ENCODE measurements around the gene SF1. TPM values are rescaled to one million over a fixed set of nuclear protein-coding genes. Genes with fewer than 3 reads are reported as not detected.

The SF1 gene
- polyA plus RNA-seq, 1 of the 3 experiments (the other 2 are of a cell fraction): 66.3 TPM

- Histone ChIP-seq H3K4me3 (ENCODE audit: low read depth in 2 of 2, low read length in 1 of 2) (no peak overlapping the region; a peak in 1 of 4 replicates), H3K36me3 (replicated peaks in 1 of 2; ENCODE audit: control insufficient read depth in 1 of 2, insufficient read depth in 2 of 2, low read length in 1 of 2) (peaks cover 76 to 96% of the 10 kb centered on the region in 2 experiments), H3K9me3 (no peaks in the 10 kb centered on the region), H3K4me1 (ENCODE audit: control insufficient read depth in 1 of 2, insufficient read depth in 2 of 2, low read depth in 1 of 2, low read length in 1 of 2) (peaks cover 11 to 19% of the 10 kb centered on the region in 2 experiments; a peak in 3 of 4 replicates), H3F3A (replicated peaks; ENCODE audit: insufficient read depth) (peaks cover 54% of the 10 kb centered on the region), H3K4me2 (no peak overlapping the region), H3K27ac (ENCODE audit: low read depth in 2 of 2, low read length in 1 of 2) (no peak overlapping the region; a peak in 1 of 4 replicates), H3K9ac (no peak overlapping the region), H3K27me3 (ENCODE audit: insufficient read depth) (no peaks in the 10 kb centered on the region), H2AFZ (ENCODE audit: low read depth) (no peak overlapping the region), H4K20me1 (ENCODE audit: insufficient read depth) (peaks cover 88% of the 10 kb centered on the region), H3K9me2 (no peaks in the 10 kb centered on the region), H3K79me2 (ENCODE audit: insufficient read depth) (peaks cover 62% of the 10 kb centered on the region)
- TF ChIP-seq NRF1 (IDR thresholded peaks at IDR 0.05; ENCODE audit: low read depth, low read length) (no peak), CTCF (IDR thresholded peaks at IDR 0.05) (peak; percentile 83), RAD21 (IDR thresholded peaks at IDR 0.05; ENCODE audit: low read length) (peak; percentile 45), SMC3 (IDR thresholded peaks at IDR 0.05; ENCODE audit: low read depth, low read length) (peak; percentile 46)
- ChIA-PET POLR2A (no interaction called here), CTCF (interaction anchor here (0.6 to 4.4 kb wide), 26 partner anchors 8 to 1062 kb away, joined by 3 to 47 read pairs (median 4); partner anchors contain the start of genes PYGM, RASGRP2 and SF1)
- DNase-seq: peak; percentile 76
- 58% methylated on average over 15 of the region's 19 CpGs for WGBS (ENCODE audit: low lambda C conversion rate)
Observed at GRCh38 chr11:64767344-64768299, 10.7 kb downstream of the SF1 start.

GRCh38 chr11:64766881-64767280 is 11.5 kb downstream of the SF1 start:
- Histone ChIP-seq H3K9me2 (no peaks in the 10 kb centered on the region), H3K27me3 (ENCODE audit: insufficient read depth) (no peaks in the 10 kb centered on the region), H3K4me1 (ENCODE audit: control insufficient read depth in 1 of 2, insufficient read depth in 2 of 2, low read depth in 1 of 2, low read length in 1 of 2) (peaks cover 11 to 19% of the 10 kb centered on the region in 2 experiments; a peak in 3 of 4 replicates), H3K36me3 (replicated peaks in 1 of 2; ENCODE audit: control insufficient read depth in 1 of 2, insufficient read depth in 2 of 2, low read length in 1 of 2) (peaks cover 72 to 92% of the 10 kb centered on the region in 2 experiments), H4K20me1 (ENCODE audit: insufficient read depth) (peaks cover 82% of the 10 kb centered on the region), H3K79me2 (ENCODE audit: insufficient read depth) (peaks cover 54% of the 10 kb centered on the region), H3K9ac (no peak overlapping the region), H3K4me3 (ENCODE audit: low read depth in 2 of 2, low read length in 1 of 2) (no peak overlapping the region), H3K4me2 (no peak overlapping the region), H3K27ac (ENCODE audit: low read depth in 2 of 2, low read length in 1 of 2) (no peak overlapping the region; a peak in 1 of 4 replicates), H2AFZ (ENCODE audit: low read depth) (no peak overlapping the region), H3K9me3 (no peaks in the 10 kb centered on the region), H3F3A (replicated peaks; ENCODE audit: insufficient read depth) (peaks cover 59% of the 10 kb centered on the region)
- CTCF ChIA-PET: interaction anchor here (0.6 to 4.4 kb wide), 13 partner anchors 7 to 78 kb away, joined by 3 to 47 read pairs (median 3); partner anchors contain the start of genes PYGM and SF1
- WGBS (ENCODE audit: low lambda C conversion rate): 96% methylated on average over 8 of the region's 11 CpGs
- POLR2A ChIA-PET: no interaction called here
- DNase-seq: peak; percentile 8
- TF ChIP-seq USF1 (IDR thresholded peaks at IDR 0.05; ENCODE audit: borderline replicate concordance, low read depth): no peak

Measured in SK-N-SH (cell line).